NOMO-1 treated with dmso at 0.1 percent for 144 hours (cell line): ENCODE measurements around the gene ELK3.
A peak's percentile ranks its signal among the peaks of the same experiment; 100 is the strongest.

Experiments
- DNase-seq: peaks from one replicate; lab custom pipeline; 2025; ENCODE audit not compliant: unreplicated experiment; lab: John Stamatoyannopoulos, UW

Gene ELK3

DNA sequence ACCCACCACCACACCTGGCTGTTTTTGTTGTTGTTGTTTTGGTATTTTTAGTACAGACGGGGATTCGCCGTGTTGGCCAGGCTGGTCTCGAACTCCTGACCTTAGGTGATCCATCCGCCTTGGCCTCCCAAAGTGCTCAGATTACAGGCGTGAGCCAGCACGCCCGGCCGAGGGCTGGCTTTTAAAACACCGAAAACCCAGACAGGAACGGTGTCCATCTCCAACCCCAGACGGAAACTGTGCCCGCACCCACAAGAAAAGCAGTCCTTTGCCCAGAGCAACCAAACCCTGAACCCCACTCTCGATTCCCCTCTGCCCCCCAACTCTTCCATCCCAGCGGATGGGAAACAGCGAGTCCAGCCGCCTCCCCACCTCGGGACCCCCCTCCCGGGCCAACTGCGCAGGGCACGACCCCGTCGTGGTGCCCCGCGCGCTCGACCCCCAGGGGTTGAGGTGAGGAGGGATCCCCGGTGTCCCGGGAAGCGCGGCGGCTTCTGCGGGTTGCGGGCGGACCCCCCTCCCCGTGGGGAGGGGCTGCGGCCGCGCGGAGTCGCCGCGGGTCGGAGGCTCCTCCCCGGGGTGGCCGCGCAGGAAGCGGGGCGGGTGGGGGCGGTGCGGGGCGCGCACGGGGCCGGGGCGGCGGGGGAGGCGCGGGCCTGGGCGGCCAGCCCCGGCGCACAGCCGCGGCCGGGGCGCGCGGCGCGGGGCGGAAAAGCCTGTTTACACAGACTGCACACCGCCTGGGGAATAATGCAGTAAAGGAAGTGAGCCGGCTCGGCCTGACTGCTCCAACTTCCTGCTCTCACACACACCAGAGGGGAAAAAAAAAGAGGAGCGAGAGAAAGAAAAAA, at the start of gene ELK3:
Gene ELK3 (plus strand): TSS at position 651 of the 851 bp plus-strand sequence.
- DNase-seq, result peak; percentile 40

DNA sequence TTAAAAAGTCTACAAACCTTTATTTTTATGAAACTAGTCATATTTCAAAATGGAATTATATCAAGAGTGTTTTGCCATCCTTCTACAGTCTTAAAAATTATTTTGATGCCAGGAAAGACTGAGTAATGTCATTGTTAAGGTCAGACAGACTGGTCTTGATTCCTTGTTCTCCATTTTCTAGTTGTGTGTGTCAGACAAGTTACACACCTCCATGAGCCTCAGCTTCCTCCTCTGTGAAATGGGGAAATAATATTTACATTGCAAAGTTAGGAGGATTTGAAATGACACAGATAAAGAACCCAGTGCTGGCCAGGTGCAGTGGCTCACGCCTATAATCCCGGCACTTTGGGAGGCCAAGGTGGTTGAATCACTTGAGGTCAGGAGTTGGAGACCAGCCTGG, 47.4 kb upstream of the ELK3 start:
- DNase-seq, result no peak

DNA sequence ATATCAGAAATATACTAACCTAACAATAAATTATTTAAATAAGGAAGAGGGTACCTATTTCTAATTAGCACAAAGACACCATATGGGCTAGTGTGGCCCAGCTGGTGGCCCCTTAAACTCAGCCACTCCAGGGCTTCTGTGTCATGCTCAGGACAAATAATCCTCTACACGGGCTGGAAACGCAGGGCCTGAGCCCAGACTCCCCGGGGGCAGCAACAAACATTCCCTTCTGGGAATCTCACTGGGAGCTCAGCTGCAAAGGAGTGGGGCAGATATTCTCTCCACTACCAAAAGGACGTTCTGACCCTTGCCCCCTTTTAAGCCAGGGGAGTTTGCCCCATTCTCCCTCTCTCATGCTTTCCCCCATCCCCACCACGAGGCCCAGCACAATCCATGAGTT, 43.7 kb upstream of the ELK3 start:
- DNase-seq, result no peak

DNA sequence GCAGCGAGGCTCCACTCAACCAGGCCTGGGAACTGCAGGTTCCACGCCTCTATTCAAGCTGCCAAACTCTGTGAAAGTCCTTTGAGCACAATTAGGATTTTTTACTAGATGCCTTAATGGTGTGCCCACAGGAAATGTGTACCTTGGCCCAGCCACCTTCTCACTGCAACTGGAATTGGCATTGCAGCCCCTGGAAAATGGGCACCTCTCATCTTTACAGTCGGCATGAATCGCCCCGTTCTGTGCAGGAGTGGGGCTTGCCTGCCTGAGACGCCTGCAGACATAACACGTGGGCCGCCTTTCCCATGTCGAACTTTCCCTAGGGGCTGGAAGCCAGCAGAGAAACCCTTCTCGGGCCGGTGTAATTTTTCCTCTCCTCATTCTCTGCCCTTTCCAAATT, 42.0 kb upstream of the ELK3 start:
- DNase-seq, result no peak

DNA sequence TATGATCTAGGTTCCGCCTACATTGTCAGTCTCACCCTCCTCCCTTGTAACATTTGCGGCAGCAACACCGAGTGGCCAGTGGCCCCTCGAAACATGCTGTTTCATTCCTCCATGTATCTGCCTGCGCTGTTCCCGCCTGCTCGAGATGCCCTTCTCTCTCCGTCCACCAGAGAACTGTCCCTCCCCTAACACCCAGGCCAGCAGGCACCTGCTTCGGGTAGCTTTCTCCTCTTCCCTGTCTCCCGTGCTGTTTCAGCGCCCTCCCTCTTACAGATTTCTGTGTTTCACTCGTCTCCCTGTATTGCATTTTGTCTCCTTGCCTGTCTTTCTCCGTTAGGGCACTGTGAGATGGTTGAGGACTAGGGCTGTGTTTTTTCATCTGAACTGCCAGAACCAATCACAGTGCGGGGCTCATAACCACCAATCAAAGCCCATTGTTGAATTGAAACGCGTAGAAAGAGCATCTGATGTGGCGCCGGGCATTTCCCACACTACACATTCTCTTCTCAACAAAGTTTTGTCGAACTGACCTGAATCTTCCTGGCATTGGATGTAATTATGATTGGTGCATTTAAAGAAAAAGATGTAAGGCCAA, 40.9 kb upstream of the ELK3 start:
- no peak for DNase-seq

DNA sequence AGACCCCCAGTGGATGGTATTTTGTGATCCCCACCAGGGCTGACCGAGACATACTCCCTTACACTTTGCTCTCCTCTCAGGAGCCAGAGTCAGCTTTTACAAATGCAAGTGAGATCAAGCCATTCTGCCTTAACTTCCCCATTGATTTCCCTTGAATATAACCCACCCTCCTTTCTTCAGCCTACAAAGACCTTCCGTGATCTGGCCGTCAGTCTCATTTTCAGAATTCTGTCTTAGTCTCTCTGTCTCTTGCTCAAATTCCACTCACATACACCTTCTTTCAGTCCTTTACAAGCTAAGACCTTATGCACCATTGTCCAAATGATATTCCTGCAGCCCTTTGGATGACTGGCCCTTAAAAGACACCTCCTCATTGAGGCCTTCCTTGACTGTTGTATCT, 39.0 kb upstream of the ELK3 start:
- no peak for DNase-seq

DNA sequence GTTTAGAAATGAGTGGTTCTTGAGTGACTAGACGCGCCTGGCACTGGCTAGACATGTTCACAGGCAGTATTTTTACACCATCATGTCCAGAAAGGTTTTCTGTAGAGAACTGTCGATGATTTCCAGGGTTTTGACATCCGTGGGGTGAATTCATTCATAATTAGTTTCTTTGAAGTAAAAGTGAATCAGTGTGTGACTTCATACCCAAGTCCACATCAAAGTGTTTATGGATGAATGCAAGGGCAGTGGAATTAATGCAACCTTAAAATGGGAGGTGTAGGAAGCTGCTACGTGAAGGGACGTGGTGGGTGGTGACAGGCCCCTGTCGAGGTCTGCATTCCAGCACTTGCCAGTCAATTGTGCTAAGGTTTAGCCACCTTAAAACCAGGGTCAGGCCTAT, 38.4 kb upstream of the ELK3 start:
- no peak for DNase-seq

DNA sequence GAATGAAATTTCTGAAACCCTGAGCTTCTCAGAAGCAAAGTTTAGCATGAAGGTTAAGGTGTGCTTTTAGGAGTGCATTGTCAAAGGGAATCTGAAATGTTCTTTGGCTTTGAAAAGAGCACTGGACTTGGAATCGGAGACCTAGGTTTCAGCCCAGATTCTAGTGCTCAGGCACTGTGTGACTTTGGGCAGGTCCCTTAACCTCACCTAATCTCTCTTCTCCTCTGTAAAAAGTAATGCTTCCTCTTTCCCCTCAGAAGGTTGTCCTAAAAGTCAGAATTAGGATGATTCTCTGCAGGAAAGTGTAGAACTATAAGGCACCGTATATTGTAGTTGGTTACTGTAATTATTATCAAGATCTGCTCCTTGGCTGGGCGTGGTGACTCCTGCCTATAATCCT, 38.0 kb upstream of the ELK3 start:
- no peak for DNase-seq

DNA sequence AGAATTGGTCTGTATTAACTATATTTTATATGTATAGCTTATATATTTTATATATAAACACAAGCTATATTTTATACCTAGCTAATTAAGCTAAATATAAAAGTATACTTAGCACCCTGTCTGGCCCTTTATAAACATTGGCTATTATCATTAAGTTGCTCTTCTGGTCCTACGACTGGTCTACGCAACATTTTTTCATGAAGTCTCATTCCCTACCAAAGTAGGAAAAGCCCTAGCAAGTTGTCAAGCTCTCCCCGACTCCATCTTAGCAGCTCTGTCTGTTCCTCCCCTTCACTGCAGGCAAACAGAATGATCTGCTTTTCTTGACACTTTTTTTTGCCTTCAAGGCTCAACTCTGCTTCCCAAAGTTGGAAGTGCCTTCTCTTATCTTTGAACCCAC, 36.7 kb upstream of the ELK3 start:
- no peak for DNase-seq

DNA sequence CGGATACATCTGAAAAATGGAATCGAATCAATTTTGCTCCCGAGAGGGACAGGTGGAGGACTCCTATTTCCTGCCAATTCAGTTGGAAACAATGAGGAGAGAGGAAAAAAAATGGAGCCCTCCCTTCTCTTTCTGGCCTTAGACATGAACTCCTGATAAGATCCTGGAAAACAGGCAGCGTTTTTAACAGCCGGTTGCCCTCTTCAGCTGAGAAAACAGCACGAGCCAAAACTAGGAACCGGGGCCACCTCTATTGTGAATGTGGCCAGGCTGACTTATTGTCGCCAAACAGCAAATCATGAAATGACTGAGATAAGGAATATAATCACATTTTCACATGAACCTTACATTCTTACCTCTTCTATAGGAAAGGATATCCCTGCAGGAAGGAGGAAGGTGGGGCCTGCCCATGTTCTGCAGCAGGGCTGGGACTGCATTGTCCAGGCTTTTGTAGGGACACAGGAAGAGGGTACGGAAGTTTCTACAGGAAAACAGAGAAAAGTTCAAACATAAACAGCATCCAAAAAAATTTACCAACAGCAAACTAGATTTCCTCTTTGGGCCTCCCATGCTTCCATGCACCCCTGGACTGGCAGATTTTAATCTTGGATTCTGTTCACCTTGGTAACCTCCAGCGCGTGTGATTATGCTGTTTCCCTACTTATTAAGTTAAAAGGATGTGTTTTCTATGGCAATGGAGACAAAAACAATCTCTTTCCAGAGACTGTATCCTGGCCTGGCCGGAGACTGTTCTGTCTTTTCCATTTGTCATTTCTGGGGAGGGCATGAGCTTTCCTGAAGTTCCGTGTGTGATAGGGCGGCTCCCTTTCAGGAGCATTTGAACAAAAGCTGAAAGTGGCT, 29.0 kb upstream of the ELK3 start:
- no peak for DNase-seq

DNA sequence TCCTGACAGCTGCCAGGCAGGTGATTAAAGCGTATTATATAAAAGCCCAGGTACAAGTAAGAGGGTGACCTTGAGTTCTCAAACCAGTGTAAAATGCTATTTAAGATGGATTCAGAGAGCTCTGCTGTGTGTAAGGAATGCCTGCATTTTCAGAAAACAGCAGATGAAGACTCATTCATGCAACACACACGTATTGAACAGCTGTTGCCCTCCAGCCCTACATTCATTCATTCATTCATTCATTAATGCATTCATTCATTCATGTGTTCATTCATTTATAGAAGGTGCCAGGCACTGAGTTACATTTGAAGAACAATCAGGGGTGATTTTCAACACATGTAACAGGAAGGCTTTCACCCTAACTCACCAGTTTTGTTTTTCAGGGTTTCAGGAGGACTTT, 27.4 kb upstream of the ELK3 start:
- DNase-seq, result no peak

DNA sequence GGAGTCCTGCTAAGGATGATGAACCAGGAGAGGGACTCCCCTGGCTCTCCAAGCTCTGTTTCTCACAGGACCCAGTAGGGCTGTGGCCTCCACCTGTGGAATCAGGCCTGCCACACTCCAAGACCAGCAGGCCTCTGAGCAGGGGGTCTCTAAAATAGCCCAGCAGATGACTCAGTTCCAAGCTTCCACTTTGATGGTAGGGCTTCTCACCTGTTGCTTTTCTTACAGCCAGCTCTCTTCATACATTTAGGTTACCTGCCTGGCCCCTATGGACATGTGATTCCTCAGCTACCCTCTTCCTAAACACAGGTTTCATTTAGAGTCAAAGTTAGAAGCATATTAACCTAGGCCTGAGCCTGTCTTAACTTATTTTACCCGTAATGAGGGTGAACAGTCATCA, 26.7 kb upstream of the ELK3 start:
- DNase-seq, result no peak

DNA sequence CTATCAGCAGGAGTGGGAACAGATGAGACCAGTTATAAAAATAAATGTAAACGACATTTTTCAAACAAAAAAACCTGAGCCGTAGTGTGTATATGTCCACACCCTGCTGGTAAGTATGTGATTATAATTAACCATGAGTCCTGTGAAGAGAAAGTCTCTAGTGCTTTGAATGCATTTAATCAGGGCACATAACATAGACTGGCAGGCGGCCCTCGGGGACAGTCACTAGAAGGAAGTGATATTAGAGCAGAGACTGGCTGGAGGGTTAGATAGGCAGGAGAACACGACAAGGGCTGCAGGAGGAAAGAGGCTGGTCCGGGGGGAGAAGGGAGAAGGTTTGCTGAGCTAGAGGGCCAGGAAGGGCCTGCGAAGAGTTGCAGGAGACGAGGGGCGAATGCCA, 23.8 kb upstream of the ELK3 start:
- no peak for DNase-seq

DNA sequence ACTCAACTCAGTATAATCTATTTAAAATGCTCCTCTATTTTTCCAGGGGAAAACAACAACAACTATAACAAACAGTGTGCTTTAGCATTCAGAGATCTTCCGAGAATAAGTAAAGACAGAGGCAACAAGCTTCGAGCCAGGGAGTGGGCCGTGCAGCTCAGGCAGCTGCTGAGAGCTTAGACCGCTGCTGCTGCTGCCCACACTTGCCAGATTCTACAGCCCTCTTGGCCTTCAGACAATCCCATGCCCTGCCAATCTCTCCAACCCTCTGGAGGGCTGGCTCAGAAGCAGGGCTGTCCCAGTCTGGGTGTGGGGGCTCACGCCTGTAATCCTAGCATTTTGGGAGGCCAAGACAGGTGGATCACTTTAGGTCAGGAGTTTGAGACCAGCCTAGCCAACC, 23.4 kb upstream of the ELK3 start:
- DNase-seq, result no peak

DNA sequence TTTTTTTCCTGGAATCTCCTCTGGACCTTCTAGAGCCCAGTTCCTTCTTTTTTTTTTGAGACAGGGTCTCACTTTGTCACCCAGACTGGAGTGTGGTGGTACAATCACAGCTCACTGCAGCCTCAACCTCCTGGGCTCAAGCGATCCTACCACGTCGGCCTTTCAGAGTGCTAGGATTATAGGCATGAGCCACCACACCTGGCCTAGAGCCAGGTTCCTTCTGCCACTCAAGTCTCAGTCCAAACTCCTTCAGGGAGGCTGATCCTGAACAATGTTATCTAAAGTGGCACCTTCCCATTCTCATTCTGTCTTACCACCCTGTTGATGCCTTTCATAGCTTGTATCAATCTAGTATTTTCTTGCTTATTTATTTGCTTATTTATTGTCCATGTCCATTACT, 22.3 kb upstream of the ELK3 start:
- DNase-seq, result no peak

DNA sequence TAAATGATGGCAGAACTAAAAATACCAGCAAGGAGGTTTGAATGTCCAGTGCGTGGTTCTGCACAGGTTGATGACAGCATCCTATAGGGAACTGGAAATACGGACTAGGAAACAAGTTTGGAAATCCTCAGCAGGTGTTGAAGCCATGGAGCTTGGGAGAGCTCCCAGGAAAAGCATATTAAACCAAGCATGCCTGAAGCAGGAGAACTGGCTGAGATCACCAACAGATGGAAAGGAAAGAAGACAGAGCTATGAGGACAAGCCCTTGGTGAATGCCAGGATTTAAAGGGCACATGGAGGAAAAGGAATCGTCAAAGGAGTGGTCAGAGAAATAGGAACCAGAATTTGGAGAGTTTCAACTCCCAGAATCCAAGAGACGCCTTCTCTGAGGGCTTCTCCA, 21.2 kb upstream of the ELK3 start:
- no peak for DNase-seq

DNA sequence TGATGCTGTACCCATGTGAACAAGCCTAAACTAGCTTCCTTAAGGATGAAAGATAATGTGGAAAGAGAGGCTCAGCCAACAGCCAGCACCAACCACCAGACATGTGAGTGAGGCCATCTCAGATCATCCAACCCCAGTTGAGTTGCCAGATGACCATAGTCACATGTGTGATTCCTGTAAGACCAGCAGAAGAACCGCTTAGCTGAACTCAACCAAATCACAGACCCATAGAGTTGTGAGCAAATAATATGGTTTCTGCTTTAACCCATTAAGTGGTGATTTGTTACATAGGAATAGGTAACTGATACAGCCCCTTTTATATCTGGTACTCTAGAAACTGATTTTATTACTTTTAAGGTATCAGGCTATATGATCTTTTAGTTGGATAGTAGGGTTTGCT, 17.6 kb upstream of the ELK3 start:
- DNase-seq, result no peak

DNA sequence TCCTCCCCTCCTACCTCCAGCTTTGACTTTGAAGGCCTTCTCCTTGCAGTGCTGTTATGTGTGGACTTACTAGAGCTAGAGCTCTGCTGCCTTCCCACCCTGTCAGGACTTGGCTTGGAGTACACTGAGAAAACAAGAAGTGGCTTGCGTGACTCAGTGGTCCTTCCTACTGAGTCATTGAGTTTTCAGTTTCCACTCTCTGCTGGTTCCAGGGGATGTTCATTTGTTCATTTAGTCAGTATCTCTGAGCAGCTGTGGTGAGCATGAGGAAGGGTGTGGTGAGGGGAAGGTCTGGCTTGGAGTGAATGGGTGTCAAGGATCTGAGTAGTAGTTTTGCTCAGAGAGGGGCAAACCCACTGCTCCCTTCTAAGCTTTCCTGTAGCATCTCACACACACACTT, 17.2 kb upstream of the ELK3 start:
- peak; percentile 85 for DNase-seq

DNA sequence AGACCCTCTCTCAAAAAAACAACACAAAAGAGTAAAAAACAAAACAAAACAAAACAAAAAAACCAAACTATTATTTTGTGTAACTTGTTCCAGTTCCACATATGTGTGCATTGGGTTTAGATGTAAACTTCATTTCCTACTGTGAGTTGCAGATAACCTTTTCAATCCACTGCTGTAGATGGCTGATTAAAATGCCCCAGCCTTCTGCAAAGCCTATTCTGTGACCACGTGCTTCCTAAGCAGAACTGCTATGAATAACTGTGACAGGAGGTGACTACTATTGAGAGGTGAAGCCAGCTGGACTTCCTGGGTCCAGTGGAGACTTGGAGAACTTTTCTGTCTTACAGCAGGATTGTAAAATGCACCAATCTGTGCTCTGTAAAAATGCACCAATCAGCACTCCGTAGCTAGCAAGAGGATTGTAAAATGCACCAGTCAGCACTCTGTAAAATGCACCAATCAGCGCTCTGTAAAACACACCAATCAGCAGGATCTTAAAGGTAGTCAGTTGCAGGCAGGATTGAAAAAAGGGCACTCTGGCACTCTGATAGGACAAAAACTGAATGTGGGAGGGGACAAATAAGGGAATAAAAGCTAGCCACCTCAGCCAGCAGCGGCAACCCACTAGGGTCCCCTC, 10.3 kb upstream of the ELK3 start:
- DNase-seq, result no peak

DNA sequence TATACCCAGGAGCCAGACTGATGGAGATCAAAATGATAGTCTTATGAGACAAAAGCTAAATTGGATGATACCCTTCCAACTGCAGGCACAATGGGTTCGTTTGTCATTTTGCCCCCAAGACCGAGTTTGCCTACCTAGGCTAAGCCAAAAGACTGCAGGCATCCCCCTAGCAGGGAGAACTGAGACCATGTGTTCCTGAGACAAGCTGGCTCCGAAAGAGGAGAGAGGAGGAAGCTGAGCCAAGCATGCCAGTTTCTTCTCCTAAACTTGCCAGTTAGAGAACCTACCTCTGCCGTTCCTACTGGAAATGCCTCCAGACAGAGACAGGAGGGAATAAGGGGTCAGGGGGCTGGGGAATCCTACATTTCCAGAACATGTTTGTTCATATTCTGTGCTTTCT, 8.3 kb upstream of the ELK3 start:
- no peak for DNase-seq

DNA sequence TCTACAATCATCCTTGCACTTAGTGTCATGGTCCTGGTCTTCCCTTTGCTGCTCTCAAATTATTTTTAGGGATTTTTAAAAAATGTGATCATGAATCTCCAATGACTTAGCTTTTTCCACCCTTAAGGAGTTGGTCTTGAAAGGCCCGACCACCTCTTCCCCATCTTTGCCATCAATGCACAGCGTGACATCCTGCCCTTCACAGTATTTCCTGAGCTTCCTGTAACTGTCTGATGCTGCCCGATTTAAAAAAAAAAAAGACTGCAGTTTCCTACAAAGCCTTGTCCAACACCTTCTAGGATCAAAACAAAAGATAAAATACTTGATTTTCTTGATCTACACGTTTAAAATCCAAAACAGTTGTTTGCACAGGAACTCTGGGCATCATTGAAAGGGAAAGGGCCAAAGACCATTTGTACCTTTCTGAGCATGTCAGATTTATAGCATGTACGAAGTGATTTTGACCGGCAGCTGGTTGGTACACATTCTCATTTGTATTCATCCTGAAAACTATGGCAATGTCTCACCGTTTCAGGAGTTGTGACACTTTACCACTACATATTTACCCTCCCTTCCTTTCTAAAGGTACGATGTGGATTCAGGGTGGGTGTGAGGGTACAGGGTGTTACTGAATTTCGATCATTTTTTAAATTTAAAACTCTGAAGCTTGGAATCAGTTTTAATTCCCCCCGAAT, 7.4 kb upstream of the ELK3 start:
- DNase-seq, result no peak
